ENCODE results near the gene YTHDF1. TPM values are rescaled to one million over a fixed set of nuclear protein-coding genes. Genes with fewer than 3 reads are reported as not detected.

Gene YTHDF1
- total RNA-seq, 1 donor from 2014 or later = 22.2 TPM

- TF ChIP-seq CTCF (IDR thresholded peaks at IDR 0.05; ENCODE audit: borderline replicate concordance) = no peak
- intact Hi-C loops (cut with micrococcal nuclease) = no loop called here
- peak overlapping the region; percentile 27 for H3K27ac ChIP-seq (replicated peaks)
- H3K4me3 ChIP-seq = no peak overlapping the region
- DNase-seq = no peak
- peaks cover 93% of the 10 kb centered on the region for H3K27me3 ChIP-seq (ENCODE audit: low read depth)
- no peaks in the 10 kb centered on the region for H3K4me1 ChIP-seq
- no peaks in the 10 kb centered on the region for H3K36me3 ChIP-seq
- H3K9me3 ChIP-seq (replicated peaks) = peaks cover 22% of the 10 kb centered on the region
These were observed 66.3 kb downstream of the YTHDF1 start for GRCh38 chr20:63149531-63150192.

GRCh38 chr20:63148696-63149095, 67.2 kb downstream of the YTHDF1 start:
- no peak overlapping the region for H3K27ac ChIP-seq (replicated peaks)
- no peaks in the 10 kb centered on the region for H3K36me3 ChIP-seq
- no peak for DNase-seq
- no peak overlapping the region for H3K4me3 ChIP-seq
- H3K4me1 ChIP-seq = no peaks in the 10 kb centered on the region
- peaks cover 22% of the 10 kb centered on the region for H3K9me3 ChIP-seq (replicated peaks)
- peaks cover 94% of the 10 kb centered on the region for H3K27me3 ChIP-seq (ENCODE audit: low read depth)
- no peak for TF ChIP-seq CTCF (IDR thresholded peaks at IDR 0.05; ENCODE audit: borderline replicate concordance)
- intact Hi-C loops (cut with micrococcal nuclease) = no loop called here

GRCh38 chr20:63147532-63147931, 68.4 kb downstream of the YTHDF1 start:
- Histone ChIP-seq H3K27me3 (ENCODE audit: low read depth) (peaks cover 94% of the 10 kb centered on the region), H3K9me3 (replicated peaks) (peaks cover 29% of the 10 kb centered on the region), H3K4me3 (no peak overlapping the region), H3K4me1 (no peaks in the 10 kb centered on the region), H3K36me3 (no peaks in the 10 kb centered on the region), H3K27ac (replicated peaks) (no peak overlapping the region)
- TF ChIP-seq CTCF (IDR thresholded peaks at IDR 0.05; ENCODE audit: borderline replicate concordance) = no peak
- intact Hi-C loops (cut with micrococcal nuclease) = no loop called here
- no peak for DNase-seq

Small RNA genes lying within 50 kb of the gene (microRNA-seq; reads per million reads assigned to microRNA genes)
- gene MIR124-3 (not detected), gene MIR3196 (not detected)

Other genes with a start within 250 kb of the YTHDF1 start
- not detected for gene BHLHE23, start 209.2 kb downstream of the YTHDF1 start, total RNA-seq
- 0.27 TPM for gene BIRC7, start 19.8 kb upstream of the YTHDF1 start, total RNA-seq
- gene NKAIN4, start 38.3 kb upstream of the YTHDF1 start, total RNA-seq = not detected
- gene ARFGAP1, start 56.7 kb upstream of the YTHDF1 start, total RNA-seq = 33.4 TPM
- gene COL20A1, start 77.1 kb upstream of the YTHDF1 start, total RNA-seq = not detected
- 0.38 TPM for gene CHRNA4, start 145.2 kb upstream of the YTHDF1 start, total RNA-seq

All from left ventricle myocardium inferior (tissue), 1 donor.